H1 (cell line): ENCODE data around the gene SLX9. TPM values are rescaled to one million over a fixed set of nuclear protein-coding genes. Genes with fewer than 3 reads are reported as not detected.
A peak's percentile ranks its signal among the peaks of the same experiment; 100 is the strongest.
"Not testable (repeated sequence)": the region's sequence is repeated elsewhere in the genome, so short reads cannot be mapped to it uniquely, and the experiment has no call there.

Experiments used
- CTCF ChIA-PET: fragments of 300-600 bp; sonication (Branson Sonifier 250); formaldehyde crosslinking; loops from one replicate; lab custom pipeline; 2021; ENCODE audit not compliant: partially characterized antibody; lab: Charles Lee
- POLR2A ChIA-PET: fragments of 300-600 bp; sonication (Branson Sonifier 250); formaldehyde crosslinking; loops from one replicate; lab custom pipeline; 2021; ENCODE audit warnings: inconsistent platforms; ENCODE audit not compliant: partially characterized antibody; lab: Charles Lee
- DNase-seq, 2 experiments: peaks; one replicate each; pipeline versions ENCODE4 v3.0.0 to v3.0.0-alpha.2; 2010 to 2022; ENCODE audit warnings: low spot score in 2 of 2, low read depth in 1 of 2, mixed read lengths in 1 of 2
- FAIRE-seq: peaks from 2 replicates; lab custom pipeline; 2011; peaks lifted over from hg19 to GRCh38; lab: Jason Lieb, UNC
- H2AFZ ChIP-seq: 2 replicates; pipeline ENCODE4 v1.8.1; 2012; ENCODE audit warnings: low read length, inconsistent platforms
- H2AK5ac ChIP-seq: 2 replicates; pipeline ENCODE4 v1.6.1; 2013; ENCODE audit warnings: low read depth, low read length
- H2BK120ac ChIP-seq: replicated peaks from 2 replicates; pipeline ENCODE3; 2013; ENCODE audit warnings: low read depth, low read length, inconsistent platforms
- H2BK12ac ChIP-seq: 2 replicates; pipeline ENCODE4 v1.6.1; 2013; ENCODE audit warnings: low read depth, low read length
- H2BK15ac ChIP-seq: 2 replicates; pipeline ENCODE4 v1.6.1; 2013; ENCODE audit warnings: low read length
- H2BK20ac ChIP-seq: 2 replicates; pipeline ENCODE4 v1.6.1; 2013; ENCODE audit warnings: low read length
- H2BK5ac ChIP-seq: 2 replicates; pipeline ENCODE4 v1.6.1; 2013; ENCODE audit warnings: low read depth, low read length
- H3K14ac ChIP-seq: 2 replicates; pipeline ENCODE4 v1.6.1; 2013; ENCODE audit warnings: inconsistent platforms; ENCODE audit not compliant: insufficient read length
- H3K18ac ChIP-seq: 2 replicates; pipeline ENCODE4 v1.6.1; 2013; ENCODE audit warnings: low read length; ENCODE audit errors: extremely low read depth
- H3K23ac ChIP-seq: 2 replicates; pipeline ENCODE4 v1.6.1; 2013; ENCODE audit warnings: inconsistent platforms; ENCODE audit not compliant: insufficient read length
- H3K23me2 ChIP-seq: 2 replicates; pipeline ENCODE4 v1.6.1; 2013; ENCODE audit warnings: low read depth, low read length
- H3K27ac ChIP-seq: 2 replicates; pipeline ENCODE4 v1.6.1; 2011; ENCODE audit warnings: low read depth, low read length, inconsistent platforms
- H3K27me3 ChIP-seq, 4 experiments: replicated peaks in 1 of 4; 1 replicate in 1 of 4; 2 replicates in 3 of 4; pipeline versions ENCODE4 v1.6.1 to v1.8.1; 2011 to 2013; ENCODE audit warnings: low read length in 3 of 4, mild to moderate bottlenecking in 3 of 4, inconsistent platforms in 2 of 4, mixed read lengths in 2 of 4, moderate library complexity in 1 of 4; ENCODE audit not compliant: control insufficient read depth in 3 of 4, insufficient read depth in 3 of 4; ENCODE audit errors: extremely low read depth in 1 of 4
- H3K36me3 ChIP-seq, 4 experiments: 2 replicates each; pipeline versions ENCODE4 v1.6.1 to v1.8.1; 2011 to 2013; ENCODE audit warnings: mild to moderate bottlenecking in 4 of 4, low read length in 3 of 4, moderate library complexity in 2 of 4, control low read depth in 1 of 4, inconsistent platforms in 1 of 4; ENCODE audit not compliant: insufficient read depth in 4 of 4, control insufficient read depth in 2 of 4
- H3K4ac ChIP-seq: replicated peaks from 2 replicates; pipeline ENCODE3; 2013; ENCODE audit warnings: low read length, low read depth, mixed read lengths, inconsistent platforms; ENCODE audit not compliant: insufficient read length
- H3K4me1 ChIP-seq, 4 experiments: replicated peaks in 1 of 4; 1 replicate in 1 of 4; 2 replicates in 3 of 4; pipeline versions ENCODE4 v1.6.1 to v1.8.1; 2011 to 2013; ENCODE audit warnings: low read length in 3 of 4, inconsistent platforms in 2 of 4, mixed read lengths in 1 of 4; ENCODE audit not compliant: insufficient read depth in 4 of 4, control insufficient read depth in 3 of 4
- H3K4me2 ChIP-seq, 2 experiments: 2 replicates each; pipeline versions ENCODE4 v1.6.1 to v1.8.1; 2011 to 2013; ENCODE audit warnings: low read depth in 2 of 2, low read length in 2 of 2, control low read depth in 1 of 2, inconsistent platforms in 1 of 2, mild to moderate bottlenecking in 1 of 2; ENCODE audit not compliant: insufficient read depth in 1 of 2
- H3K4me3 ChIP-seq, 4 experiments: fragments of 200-600, 300-600 bp in 1 of 4; sonication (generic), shearing (Covaris generic), sonication (Bioruptor Twin) in 1 of 4; 2 replicates each; pipeline versions ENCODE4 v1.5.1 to v1.8.1; 2011 to 2016; ENCODE audit warnings: low read length in 4 of 4, low read depth in 3 of 4, control low read depth in 2 of 4, inconsistent platforms in 2 of 4, mild to moderate bottlenecking in 2 of 4, mixed read lengths in 1 of 4, moderate library complexity in 1 of 4; ENCODE audit not compliant: insufficient read depth in 2 of 4; ENCODE audit errors: extremely low read depth in 1 of 4
- H3K56ac ChIP-seq: replicated peaks from 2 replicates; pipeline ENCODE3; 2013; ENCODE audit warnings: low read depth, mild to moderate bottlenecking, mixed read lengths, low read length, inconsistent platforms; ENCODE audit not compliant: insufficient read length
- H3K79me1 ChIP-seq: 2 replicates; pipeline ENCODE4 v1.6.1; 2013; ENCODE audit warnings: low read depth, low read length, control low read depth
- H3K79me2 ChIP-seq, 2 experiments: 2 replicates each; pipeline versions ENCODE4 v1.6.1 to v1.8.1; 2012 to 2013; ENCODE audit warnings: low read length in 2 of 2, mild to moderate bottlenecking in 2 of 2, inconsistent platforms in 1 of 2; ENCODE audit not compliant: insufficient read depth in 2 of 2, control insufficient read depth in 1 of 2
- H3K9ac ChIP-seq, 4 experiments: replicated peaks in 1 of 4; 1 replicate in 1 of 4; 2 replicates in 3 of 4; pipeline versions ENCODE4 v1.6.1 to v1.8.1; 2011 to 2013; ENCODE audit warnings: low read depth in 3 of 4, low read length in 3 of 4, control low read depth in 2 of 4, mild to moderate bottlenecking in 2 of 4, moderate library complexity in 2 of 4, inconsistent platforms in 1 of 4; ENCODE audit errors: extremely low read depth in 1 of 4
- H3K9me3 ChIP-seq, 2 experiments: 2 replicates each; pipeline versions ENCODE4 v1.6.1 to v1.8.1; 2012 to 2013; ENCODE audit warnings: mild to moderate bottlenecking in 2 of 2, moderate library complexity in 2 of 2, control low read depth in 1 of 2, inconsistent platforms in 1 of 2, low read depth in 1 of 2, low read length in 1 of 2, mixed read lengths in 1 of 2; ENCODE audit not compliant: insufficient read depth in 2 of 2
- H4K20me1 ChIP-seq, 2 experiments: replicated peaks in 1 of 2; 2 replicates each; pipeline versions ENCODE3 to v1.8.1; 2011 to 2013; ENCODE audit warnings: inconsistent platforms in 2 of 2, low read length in 2 of 2, mild to moderate bottlenecking in 1 of 2; ENCODE audit not compliant: insufficient read depth in 2 of 2, control insufficient read depth in 1 of 2
- H4K5ac ChIP-seq: 2 replicates; pipeline ENCODE4 v1.6.1; 2013; ENCODE audit warnings: low read length, low read depth, mixed read lengths, inconsistent platforms; ENCODE audit not compliant: insufficient read length
- H4K8ac ChIP-seq: 2 replicates; pipeline ENCODE4 v1.8.0; 2013; ENCODE audit warnings: mild to moderate bottlenecking, moderate library complexity, low read length, inconsistent platforms; ENCODE audit not compliant: insufficient read depth; ENCODE audit errors: extremely low read depth
- H4K91ac ChIP-seq: replicated peaks from 2 replicates; pipeline ENCODE3; 2013; ENCODE audit warnings: low read length, mixed read lengths, inconsistent platforms; ENCODE audit not compliant: insufficient read length
- KDM4A ChIP-seq: IDR thresholded peaks from one replicate; pipeline ENCODE4 v1.7.1; 2012; ENCODE audit warnings: low read depth, mild to moderate bottlenecking, moderate library complexity, low read length, inconsistent platforms; ENCODE audit not compliant: severe bottlenecking
- WGBS, 2 experiments: shearing (Covaris generic) in 1 of 2; methylation state at CpG; one replicate each; pipeline versions ENCODE4 v1.1.6 to v1.1.7; 2013 to 2015; ENCODE audit warnings: low lambda C conversion rate in 2 of 2, mixed read lengths in 2 of 2, inconsistent platforms in 1 of 2, low coverage in 1 of 2, missing lambda C conversion rate in 1 of 2; ENCODE audit not compliant: insufficient replicate concordance in 2 of 2, insufficient coverage in 1 of 2, insufficient read length in 1 of 2; ENCODE audit errors: extremely low coverage in 1 of 2, missing lambda C conversion rate in 1 of 2; 5-methylcytosine and 5-hydroxymethylcytosine counted together
- polyA plus RNA-seq, 7 experiments: library from polyadenylated mRNA; depleted of rRNA in 3 of 7; stranded (reverse) in 5 of 7; unstranded in 2 of 7; fragments of >200 nt in 5 of 7; fragments of 200-250 nt in 2 of 7; gene quantifications; 1 replicate in 5 of 7; 2 replicates in 1 of 7; 4 replicates in 1 of 7; pipeline versions ENCODE4 v1.2.1 to v1.2.3, GENCODE V29; 2011 to 2013; ENCODE audit warnings: missing spikeins in 2 of 7, mixed read lengths in 2 of 7
- total RNA-seq: library from RNA; stranded (reverse); fragmentation: NEBNext Ultra II Directional; extraction: Animal tissue kit (Norgen Biotek cat#: 25700); gene quantifications from 2 replicates; pipeline ENCODE4 v1.2.1, GENCODE V29; 2021

Gene SLX9
- total and polyA plus RNA-seq, 2 of the 8 experiments (the other 6 are each of a cell fraction or from before 2014, with no cell fraction given) = 17.7 to 57.3 TPM

- no peak for TF ChIP-seq KDM4A
Observed at GRCh38 chr21:44912158-44912473, 27.7 kb upstream of the SLX9 start (continued).

DNA sequence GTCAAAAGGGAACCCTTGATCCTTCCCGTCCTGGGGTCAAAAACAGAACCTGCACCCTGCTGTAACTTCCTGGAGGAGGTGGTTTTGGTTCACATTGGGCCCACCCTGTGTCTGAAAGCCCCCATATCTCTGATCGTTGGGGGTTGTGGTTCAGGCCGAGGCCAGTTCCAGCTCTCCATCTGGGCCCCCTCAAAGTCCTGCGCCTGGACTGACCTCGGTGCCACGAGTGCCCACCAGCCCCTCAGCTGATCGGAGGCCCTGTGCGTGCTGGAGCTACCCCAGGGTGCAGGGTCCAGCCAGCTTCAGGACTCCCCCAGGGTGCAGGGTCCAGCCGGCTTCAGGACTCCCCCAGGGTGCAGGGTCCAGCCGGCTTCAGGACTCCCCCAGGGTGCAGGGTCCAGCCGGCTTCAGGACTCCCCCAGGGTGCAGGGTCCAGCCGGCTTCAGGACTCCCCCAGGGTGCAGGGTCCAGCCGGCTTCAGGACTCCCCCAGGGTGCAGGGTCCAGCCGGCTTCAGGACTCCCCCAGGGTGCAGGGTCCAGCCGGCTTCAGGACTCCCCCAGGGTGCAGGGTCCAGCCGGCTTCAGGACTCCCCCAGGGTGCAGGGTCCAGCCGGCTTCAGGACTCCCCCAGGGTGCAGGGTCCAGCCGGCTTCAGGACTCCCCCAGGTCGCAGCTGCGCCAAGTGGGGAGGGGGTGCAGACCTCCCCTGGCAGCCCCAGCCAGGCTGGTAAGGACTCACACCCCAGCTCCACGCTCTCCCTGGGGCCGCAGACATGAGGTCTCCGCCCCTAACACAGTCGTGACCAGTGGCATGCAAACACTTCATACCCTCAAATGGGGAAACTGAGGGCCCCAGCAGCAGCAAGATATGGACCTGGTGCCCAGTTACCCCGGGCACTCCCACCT lies 27.1 kb upstream of the SLX9 start:
- WGBS, 2 experiments = 77% methylated on average over 17 of the region's 25 CpGs; no CpG with 5 or more reads in 1 of the 2 experiments

More for the DNA sequence above, 27.1 kb upstream of the SLX9 start:
- H4K5ac ChIP-seq, H3K23me2 ChIP-seq, H3K9ac ChIP-seq, H3K36me3 ChIP-seq, H3K79me1 ChIP-seq, H3K4me2 ChIP-seq, H2AFZ ChIP-seq, H4K91ac ChIP-seq, H3K56ac ChIP-seq, H2BK120ac ChIP-seq, H4K20me1 ChIP-seq, H3K79me2 ChIP-seq, H3K4me1 ChIP-seq, H2BK20ac ChIP-seq, H3K23ac ChIP-seq, H3K18ac ChIP-seq, H3K9me3 ChIP-seq, H2AK5ac ChIP-seq, H3K14ac ChIP-seq, H2BK15ac ChIP-seq, H3K4ac ChIP-seq, DNase-seq, H3K27ac ChIP-seq, H2BK12ac ChIP-seq, H3K4me3 ChIP-seq, FAIRE-seq, H3K27me3 ChIP-seq, H2BK5ac ChIP-seq: not testable (repeated sequence)
- ChIA-PET POLR2A (interaction anchor here (1.0 to 1.2 kb wide), 2 partner anchors 15 to 164 kb away, joined by 3 to 4 read pairs; no protein-coding TSS in a partner anchor), CTCF (interaction anchor here (0.6 to 4.4 kb wide), 6 partner anchors 15 to 151 kb away, joined by 3 to 28 read pairs (median 3); no protein-coding TSS in a partner anchor)
- peak overlapping the region; percentile 28; the same call in 1 of the 2 replicates for H4K8ac ChIP-seq
